H1 (cell line): Measurements from ENCODE around the gene KCNMA1. TPM values are rescaled to one million over a fixed set of nuclear protein-coding genes. Genes with fewer than 3 reads are reported as not detected.

Experiments
- BRCA1 ChIP-seq: IDR thresholded peaks from 2 replicates; pipeline ENCODE4 v1.6.1; 2012; ENCODE audit warnings: low read depth, low read length, improper control_type of control experiment
- CBX8 ChIP-seq: fragments of 300-800, 300-1000 bp; sonication (generic); IDR thresholded peaks from 2 replicates; pipeline ENCODE4 v1.7.1; 2016; ENCODE audit warnings: low read depth, low read length, borderline replicate concordance
- NANOG ChIP-seq: IDR thresholded peaks from 2 replicates; pipeline ENCODE4 v1.6.1; 2011; ENCODE audit warnings: low read length, low read depth, mild to moderate bottlenecking, inconsistent platforms; ENCODE audit not compliant: insufficient read depth, poor library complexity, severe bottlenecking
- NRF1 ChIP-seq: IDR thresholded peaks from 2 replicates; pipeline ENCODE4 v1.6.1; 2011; ENCODE audit warnings: mild to moderate bottlenecking, low read depth, low read length, improper control_type of control experiment
- PHF8 ChIP-seq: fragments of 200-600 bp; sonication (generic); conservative IDR thresholded peaks from 2 replicates; pipeline ENCODE4 v1.7.1; 2012; ENCODE audit warnings: low read depth, mild to moderate bottlenecking, inconsistent platforms, low read length, moderate library complexity
- SP4 ChIP-seq: IDR thresholded peaks from 2 replicates; pipeline ENCODE4 v1.6.1; 2012; ENCODE audit warnings: low read length, inconsistent platforms
- YY1 ChIP-seq: IDR thresholded peaks from 2 replicates; pipeline ENCODE4 v1.6.1; 2011; ENCODE audit warnings: low read depth, mild to moderate bottlenecking, low read length
- polyA plus RNA-seq, 7 experiments: library from polyadenylated mRNA; depleted of rRNA in 3 of 7; stranded (reverse) in 5 of 7; unstranded in 2 of 7; fragments of >200 nt in 5 of 7; fragments of 200-250 nt in 2 of 7; gene quantifications; 1 replicate in 5 of 7; 2 replicates in 1 of 7; 4 replicates in 1 of 7; pipeline versions ENCODE4 v1.2.1 to v1.2.3, GENCODE V29; 2011 to 2013; ENCODE audit warnings: missing spikeins in 2 of 7, mixed read lengths in 2 of 7
- total RNA-seq: library from RNA; stranded (reverse); fragmentation: NEBNext Ultra II Directional; extraction: Animal tissue kit (Norgen Biotek cat#: 25700); gene quantifications from 2 replicates; pipeline ENCODE4 v1.2.1, GENCODE V29; 2021
- TF ChIP-seq, protein P1 (sequence below), 3 experiments: IDR thresholded peaks; 1 replicate in 2 of 3; 2 replicates in 1 of 3; pipeline versions ENCODE4 v1.5.1 to v1.6.1; 2011; ENCODE audit warnings: low read length in 3 of 3, mild to moderate bottlenecking in 3 of 3, inconsistent platforms in 2 of 3, low read depth in 1 of 3, moderate library complexity in 1 of 3; ENCODE audit not compliant: insufficient read depth in 1 of 3; ENCODE audit errors: control extremely low read depth in 1 of 3
- TF ChIP-seq, protein P2 (sequence below): IDR thresholded peaks from 2 replicates; pipeline ENCODE4 v1.6.1; 2012; ENCODE audit warnings: inconsistent platforms

Gene KCNMA1
- total and polyA plus RNA-seq, 2 of the 8 experiments (the other 6 are each of a cell fraction or from before 2014, with no cell fraction given): 10.2 to 11.1 TPM

DNA sequence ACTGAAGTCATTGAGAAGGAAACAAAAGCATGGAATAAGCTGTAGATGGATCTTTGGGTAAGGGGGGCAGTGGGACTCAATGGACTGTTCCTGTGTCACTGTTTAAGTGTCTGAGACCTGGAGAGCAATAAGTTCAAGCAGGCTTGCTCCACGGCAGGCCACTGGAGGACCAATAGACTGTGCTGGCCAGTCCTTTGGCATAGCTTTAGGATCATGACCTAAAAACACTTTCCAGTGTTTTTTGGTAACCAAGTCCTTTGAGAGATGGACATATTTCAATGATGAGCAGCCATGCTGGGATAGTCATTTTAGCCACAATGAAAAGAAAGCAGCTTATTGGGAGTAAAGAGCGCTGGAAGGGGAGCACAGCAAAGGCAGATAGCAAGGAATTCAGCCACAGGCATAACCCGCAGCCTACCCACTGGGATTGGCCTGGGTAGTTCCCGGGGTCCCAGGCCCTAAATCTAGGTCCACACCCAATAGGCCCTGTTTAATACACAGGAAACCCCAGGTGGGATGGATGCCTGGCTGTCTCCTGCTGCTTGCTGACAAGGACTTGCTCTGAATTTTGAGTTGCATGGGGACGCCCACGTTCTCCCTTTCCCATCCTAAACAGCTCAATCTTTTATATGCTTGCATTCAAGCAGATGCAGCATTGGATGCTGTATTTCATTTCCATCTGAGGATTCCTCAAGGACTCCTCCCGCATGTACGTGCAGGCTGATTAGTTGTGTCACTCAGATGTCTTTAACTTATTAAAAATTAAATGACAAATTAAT lies 727.2 kb downstream of the KCNMA1 start (continued):
- TF ChIP-seq, protein P1, sequence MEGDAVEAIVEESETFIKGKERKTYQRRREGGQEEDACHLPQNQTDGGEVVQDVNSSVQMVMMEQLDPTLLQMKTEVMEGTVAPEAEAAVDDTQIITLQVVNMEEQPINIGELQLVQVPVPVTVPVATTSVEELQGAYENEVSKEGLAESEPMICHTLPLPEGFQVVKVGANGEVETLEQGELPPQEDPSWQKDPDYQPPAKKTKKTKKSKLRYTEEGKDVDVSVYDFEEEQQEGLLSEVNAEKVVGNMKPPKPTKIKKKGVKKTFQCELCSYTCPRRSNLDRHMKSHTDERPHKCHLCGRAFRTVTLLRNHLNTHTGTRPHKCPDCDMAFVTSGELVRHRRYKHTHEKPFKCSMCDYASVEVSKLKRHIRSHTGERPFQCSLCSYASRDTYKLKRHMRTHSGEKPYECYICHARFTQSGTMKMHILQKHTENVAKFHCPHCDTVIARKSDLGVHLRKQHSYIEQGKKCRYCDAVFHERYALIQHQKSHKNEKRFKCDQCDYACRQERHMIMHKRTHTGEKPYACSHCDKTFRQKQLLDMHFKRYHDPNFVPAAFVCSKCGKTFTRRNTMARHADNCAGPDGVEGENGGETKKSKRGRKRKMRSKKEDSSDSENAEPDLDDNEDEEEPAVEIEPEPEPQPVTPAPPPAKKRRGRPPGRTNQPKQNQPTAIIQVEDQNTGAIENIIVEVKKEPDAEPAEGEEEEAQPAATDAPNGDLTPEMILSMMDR (IDR thresholded peaks at IDR 0.05; ENCODE audit: control extremely low read depth in 1 of 3, insufficient read depth in 1 of 3, low read depth in 1 of 3, low read length in 3 of 3): no peak
- no peak for TF ChIP-seq NANOG
- TF ChIP-seq, protein P2, sequence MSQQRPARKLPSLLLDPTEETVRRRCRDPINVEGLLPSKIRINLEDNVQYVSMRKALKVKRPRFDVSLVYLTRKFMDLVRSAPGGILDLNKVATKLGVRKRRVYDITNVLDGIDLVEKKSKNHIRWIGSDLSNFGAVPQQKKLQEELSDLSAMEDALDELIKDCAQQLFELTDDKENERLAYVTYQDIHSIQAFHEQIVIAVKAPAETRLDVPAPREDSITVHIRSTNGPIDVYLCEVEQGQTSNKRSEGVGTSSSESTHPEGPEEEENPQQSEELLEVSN: no peak
- no peak for TF ChIP-seq YY1
- TF ChIP-seq NRF1: no peak
- TF ChIP-seq PHF8: no peak
- no peak for TF ChIP-seq BRCA1
- no peak for TF ChIP-seq CBX8
- no peak for TF ChIP-seq SP4
- TF ChIP-seq, all 59 proteins: peak for 0
